Loucy (cell line): ENCODE data around the gene MACROH2A2.
A peak's percentile ranks its signal among the peaks of the same experiment; 100 is the strongest.

Source experiments
- H2AFZ ChIP-seq: fragments of 200-600 bp; sonication (generic); 2 replicates; pipeline ENCODE4 v1.6.0; 2016; ENCODE audit warnings: antibody characterized with exemption, mild to moderate bottlenecking, low read length, moderate library complexity
- H3F3A ChIP-seq: fragments of 200-600 bp; 2 replicates; pipeline ENCODE4 v1.6.0; 2016; ENCODE audit warnings: antibody characterized with exemption, low read depth, mild to moderate bottlenecking
- H3K27me3 ChIP-seq: fragments of 200-600 bp; sonication (generic); 2 replicates; pipeline ENCODE4 v1.6.1; 2014; ENCODE audit warnings: low read length, mild to moderate bottlenecking; ENCODE audit not compliant: insufficient read depth, poor library complexity, severe bottlenecking
- H3K36me3 ChIP-seq: fragments of 200-600 bp; sonication (generic); 2 replicates; pipeline ENCODE4 v1.6.1; 2016; ENCODE audit warnings: low read length; ENCODE audit not compliant: insufficient read depth
- H3K4me1 ChIP-seq: fragments of 200-600 bp; sonication (generic); 2 replicates; pipeline ENCODE4 v1.5.1; 2014; ENCODE audit warnings: low read length, mild to moderate bottlenecking; ENCODE audit not compliant: insufficient read depth, poor library complexity, severe bottlenecking
- H3K4me2 ChIP-seq: fragments of 200-600 bp; sonication (generic); 2 replicates; pipeline ENCODE4 v1.6.0; 2014; ENCODE audit warnings: antibody characterized with exemption, low read length, low read depth, mild to moderate bottlenecking; ENCODE audit not compliant: poor library complexity, severe bottlenecking
- H3K4me3 ChIP-seq: fragments of 200-600 bp; sonication (generic); 2 replicates; pipeline ENCODE4 v1.5.1; 2014; ENCODE audit warnings: low read length, mild to moderate bottlenecking, mixed read lengths; ENCODE audit not compliant: poor library complexity, severe bottlenecking
- H3K79me2 ChIP-seq: fragments of 200-600 bp; sonication (generic); 2 replicates; pipeline ENCODE4 v1.6.1; 2014; ENCODE audit warnings: low read length; ENCODE audit not compliant: insufficient read depth
- H3K9ac ChIP-seq: fragments of 200-600 bp; sonication (generic); 2 replicates; pipeline ENCODE4 v1.6.0; 2014; ENCODE audit warnings: mild to moderate bottlenecking, low read depth, low read length, moderate library complexity; ENCODE audit not compliant: poor library complexity, severe bottlenecking
- H3K9me2 ChIP-seq: fragments of 200-600 bp; sonication (generic); replicated peaks from 2 replicates; pipeline ENCODE4 v1.6.1; 2016; ENCODE audit warnings: low read depth, low read length, mixed read lengths
- H3K9me3 ChIP-seq: fragments of 200-600 bp; sonication (generic); 2 replicates; pipeline ENCODE4 v1.6.1; 2014; ENCODE audit warnings: mild to moderate bottlenecking, antibody characterized with exemption, low read length, low read depth; ENCODE audit not compliant: insufficient read depth
- H4K20me1 ChIP-seq: fragments of 200-600 bp; sonication (generic); 2 replicates; pipeline ENCODE4 v1.6.0; 2014; ENCODE audit warnings: antibody characterized with exemption, low read length, mild to moderate bottlenecking; ENCODE audit not compliant: insufficient read depth, poor library complexity, severe bottlenecking
- EZH2phosphoT487 ChIP-seq: fragments of 200-600 bp; IDR thresholded peaks from 2 replicates; pipeline ENCODE4 v1.6.1; 2018; ENCODE audit warnings: antibody characterized with exemption, mild to moderate bottlenecking, moderate library complexity, borderline replicate concordance
- TF ChIP-seq, protein P1 (sequence below): fragments of 200-600 bp; sonication (generic); conservative IDR thresholded peaks from 2 replicates; pipeline ENCODE4 v1.5.1; 2014; ENCODE audit warnings: mild to moderate bottlenecking, antibody characterized with exemption, low read length

MACROH2A2 gene

DNA sequence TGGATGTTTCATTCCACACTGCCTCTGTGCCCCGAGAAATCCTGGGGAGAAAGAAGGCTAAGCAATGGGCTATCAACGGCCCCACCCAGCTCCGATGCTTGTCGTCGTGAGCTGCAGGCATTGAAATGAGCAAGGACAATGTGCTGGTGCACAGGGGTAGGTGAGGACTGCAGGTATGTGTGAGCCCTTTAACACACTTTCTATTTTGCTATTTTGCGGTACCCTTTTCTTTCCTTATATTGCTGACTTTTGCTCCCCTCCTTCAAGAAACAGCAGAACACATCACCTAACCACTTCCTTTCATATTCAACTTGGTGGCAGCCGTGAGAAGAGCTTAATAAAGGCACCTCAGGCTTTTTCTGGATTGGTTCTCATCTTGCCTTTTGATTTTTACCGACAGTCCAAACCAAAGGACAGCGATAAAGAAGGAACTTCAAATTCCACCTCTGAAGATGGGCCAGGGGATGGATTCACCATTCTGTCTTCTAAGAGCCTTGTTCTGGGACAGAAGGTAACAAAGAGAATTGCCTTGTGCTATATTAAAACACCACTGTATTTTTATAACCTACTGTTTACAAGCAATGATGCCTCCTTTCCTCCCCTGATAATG, 40.8 kb downstream of the MACROH2A2 start:
- Histone ChIP-seq H3K36me3 (peaks cover 5% of the 10 kb centered on the region; the same call in 1 of the 2 replicates), H3K9me3 (no peaks in the 10 kb centered on the region), H3K4me3 (peak overlapping the region; percentile 55), H3K27me3 (no peaks in the 10 kb centered on the region), H3K9ac (peak overlapping the region; percentile 43), H3K4me1 (peaks cover 39% of the 10 kb centered on the region), H3F3A (no peaks in the 10 kb centered on the region), H4K20me1 (no peaks in the 10 kb centered on the region), H2AFZ (peak overlapping the region; percentile 85), H3K4me2 (peak overlapping the region; percentile 67), H3K79me2 (no peaks in the 10 kb centered on the region), H3K9me2 (no peaks in the 10 kb centered on the region)
- TF ChIP-seq, protein P1, sequence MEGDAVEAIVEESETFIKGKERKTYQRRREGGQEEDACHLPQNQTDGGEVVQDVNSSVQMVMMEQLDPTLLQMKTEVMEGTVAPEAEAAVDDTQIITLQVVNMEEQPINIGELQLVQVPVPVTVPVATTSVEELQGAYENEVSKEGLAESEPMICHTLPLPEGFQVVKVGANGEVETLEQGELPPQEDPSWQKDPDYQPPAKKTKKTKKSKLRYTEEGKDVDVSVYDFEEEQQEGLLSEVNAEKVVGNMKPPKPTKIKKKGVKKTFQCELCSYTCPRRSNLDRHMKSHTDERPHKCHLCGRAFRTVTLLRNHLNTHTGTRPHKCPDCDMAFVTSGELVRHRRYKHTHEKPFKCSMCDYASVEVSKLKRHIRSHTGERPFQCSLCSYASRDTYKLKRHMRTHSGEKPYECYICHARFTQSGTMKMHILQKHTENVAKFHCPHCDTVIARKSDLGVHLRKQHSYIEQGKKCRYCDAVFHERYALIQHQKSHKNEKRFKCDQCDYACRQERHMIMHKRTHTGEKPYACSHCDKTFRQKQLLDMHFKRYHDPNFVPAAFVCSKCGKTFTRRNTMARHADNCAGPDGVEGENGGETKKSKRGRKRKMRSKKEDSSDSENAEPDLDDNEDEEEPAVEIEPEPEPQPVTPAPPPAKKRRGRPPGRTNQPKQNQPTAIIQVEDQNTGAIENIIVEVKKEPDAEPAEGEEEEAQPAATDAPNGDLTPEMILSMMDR, result no peak
- TF ChIP-seq EZH2phosphoT487, result no peak

DNA sequence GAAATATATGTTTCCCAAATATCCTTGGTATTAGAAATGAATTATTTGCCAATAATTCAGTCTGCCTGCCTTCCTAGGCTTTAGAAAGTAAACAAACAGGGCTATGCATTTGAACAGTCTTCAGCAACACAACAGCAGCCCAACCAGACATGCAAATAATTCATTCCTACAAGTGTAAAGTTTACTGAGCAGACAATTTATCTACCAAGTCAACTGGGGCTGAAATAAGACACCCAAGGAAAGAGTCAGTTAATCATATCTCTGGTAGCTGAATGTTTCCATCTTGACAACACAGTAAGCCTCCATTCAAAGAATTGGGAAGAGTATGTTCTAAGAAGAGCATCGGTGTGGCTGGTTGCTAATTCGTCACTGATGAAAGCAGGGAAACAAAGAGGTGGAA, 41.6 kb downstream of the MACROH2A2 start:
- Histone ChIP-seq H3K9me3 (no peaks in the 10 kb centered on the region), H3K9ac (peak overlapping the region; percentile 43), H3K4me3 (peak overlapping the region; percentile 55), H3K4me2 (peak overlapping the region; percentile 67), H3K9me2 (no peaks in the 10 kb centered on the region), H3K79me2 (no peaks in the 10 kb centered on the region), H4K20me1 (no peaks in the 10 kb centered on the region), H2AFZ (0 out of 2 replicates have a peak overlapping the region, but pooled peaks have one; percentile 56), H3F3A (no peaks in the 10 kb centered on the region), H3K27me3 (no peaks in the 10 kb centered on the region), H3K36me3 (peaks cover 10% of the 10 kb centered on the region; the same call in 1 of the 2 replicates), H3K4me1 (peaks cover 39% of the 10 kb centered on the region)
- no peak for TF ChIP-seq EZH2phosphoT487
- TF ChIP-seq, protein P1, result no peak

DNA sequence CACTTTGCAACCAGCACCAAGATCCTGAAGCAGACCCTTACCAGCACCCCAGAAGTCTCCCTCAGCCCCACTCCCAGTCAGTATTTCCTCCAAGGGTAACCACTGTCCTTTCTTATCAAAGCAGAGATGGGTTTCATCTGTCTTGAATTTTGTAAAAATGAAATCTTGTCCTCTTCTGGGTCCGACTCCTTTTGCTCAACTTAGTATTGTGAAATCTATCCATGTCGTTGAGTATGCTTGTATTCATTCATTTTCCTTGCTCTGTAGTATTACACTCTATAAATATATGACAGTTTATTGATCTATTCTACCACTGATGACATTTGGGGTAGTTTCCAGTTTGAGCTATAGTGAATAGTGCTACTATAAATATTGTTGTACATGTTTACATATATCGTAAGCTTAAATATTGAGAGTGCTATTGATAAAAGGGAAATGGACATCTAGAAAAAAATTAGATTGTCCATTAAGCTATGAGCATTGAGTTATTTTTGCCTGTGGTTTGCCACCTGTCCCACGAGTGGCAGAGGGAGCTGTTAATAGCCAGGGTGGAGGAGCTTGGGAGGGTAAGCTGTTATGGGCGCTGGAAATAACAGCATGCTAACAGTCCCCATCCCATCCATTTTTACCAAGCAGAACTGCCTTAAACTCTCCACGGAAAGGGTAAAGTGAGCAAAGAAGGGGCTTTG, 43.5 kb downstream of the MACROH2A2 start:
- Histone ChIP-seq H3K9me3 (no peaks in the 10 kb centered on the region), H3K27me3 (no peaks in the 10 kb centered on the region), H3K9me2 (no peaks in the 10 kb centered on the region), H3K36me3 (peaks cover 11% of the 10 kb centered on the region; the same call in 1 of the 2 replicates), H3K4me1 (peaks cover 39% of the 10 kb centered on the region), H4K20me1 (no peaks in the 10 kb centered on the region), H3F3A (no peaks in the 10 kb centered on the region), H3K79me2 (no peaks in the 10 kb centered on the region), H2AFZ (no peak overlapping the region), H3K4me2 (peak overlapping the region; percentile 26), H3K4me3 (no peak overlapping the region), H3K9ac (no peak overlapping the region)
- TF ChIP-seq EZH2phosphoT487, result no peak
- TF ChIP-seq, protein P1, result no peak
